H9 (cell line): ENCODE results near the gene NXT1. TPM values are rescaled to one million over a fixed set of nuclear protein-coding genes. Genes with fewer than 3 reads are reported as not detected.

Experiments used
- DNase-seq: peaks from one replicate; pipeline ENCODE4 v3.0.0-alpha.2; 2017
- H2AFZ ChIP-seq: one replicate; pipeline ENCODE4 v1.6.1; 2013; ENCODE audit warnings: mild to moderate bottlenecking, low read length, control low read depth, moderate library complexity
- H2AK5ac ChIP-seq: 2 replicates; pipeline ENCODE4 v1.6.1; 2013; ENCODE audit warnings: low read length, control low read depth, mixed read lengths; ENCODE audit not compliant: insufficient read length
- H2BK120ac ChIP-seq: one replicate; pipeline ENCODE4 v1.6.1; 2013; ENCODE audit warnings: low read depth, mild to moderate bottlenecking, low read length, control low read depth, inconsistent platforms; ENCODE audit not compliant: poor library complexity, severe bottlenecking
- H2BK12ac ChIP-seq: 2 replicates; pipeline ENCODE4 v1.6.1; 2013; ENCODE audit warnings: low read length, control low read depth, mixed read lengths, low read depth; ENCODE audit not compliant: insufficient read length
- H2BK15ac ChIP-seq: 2 replicates; pipeline ENCODE4 v1.6.1; 2013; ENCODE audit warnings: low read depth, low read length, control low read depth
- H2BK20ac ChIP-seq: one replicate; pipeline ENCODE4 v1.6.1; 2013; ENCODE audit warnings: low read depth, mild to moderate bottlenecking, low read length, control low read depth, inconsistent platforms; ENCODE audit not compliant: poor library complexity, severe bottlenecking
- H2BK5ac ChIP-seq: 2 replicates; pipeline ENCODE4 v1.6.1; 2013; ENCODE audit warnings: low read length, control low read depth, mixed read lengths; ENCODE audit not compliant: insufficient read length
- H3K14ac ChIP-seq: 2 replicates; pipeline ENCODE4 v1.6.1; 2013; ENCODE audit warnings: low read length, control low read depth; ENCODE audit not compliant: insufficient read depth
- H3K18ac ChIP-seq: 2 replicates; pipeline ENCODE4 v1.6.1; 2013; ENCODE audit warnings: low read depth, mild to moderate bottlenecking, mixed read lengths, low read length, control low read depth; ENCODE audit not compliant: insufficient read length
- H3K23ac ChIP-seq: 2 replicates; pipeline ENCODE4 v1.6.1; 2013; ENCODE audit warnings: low read length, control low read depth, mixed read lengths, low read depth; ENCODE audit not compliant: insufficient read length
- H3K23me2 ChIP-seq: 2 replicates; pipeline ENCODE4 v1.6.1; 2013; ENCODE audit warnings: low read depth, mild to moderate bottlenecking, mixed read lengths, low read length, control low read depth; ENCODE audit not compliant: insufficient read length, poor library complexity, severe bottlenecking
- H3K27ac ChIP-seq: 2 replicates; pipeline ENCODE4 v1.5.1; 2013; ENCODE audit warnings: low read length, control low read depth, mixed read lengths, low read depth; ENCODE audit not compliant: insufficient read length
- H3K27me3 ChIP-seq: 2 replicates; pipeline ENCODE4 v1.6.1; 2013; ENCODE audit warnings: low read length, control low read depth, inconsistent platforms; ENCODE audit not compliant: insufficient read depth
- H3K4ac ChIP-seq: 2 replicates; pipeline ENCODE4 v1.6.1; 2013; ENCODE audit warnings: low read depth, mild to moderate bottlenecking, control low read depth, inconsistent platforms, low read length, moderate library complexity
- H3K4me1 ChIP-seq: 2 replicates; pipeline ENCODE4 v1.6.1; 2013; ENCODE audit warnings: low read length, control low read depth, inconsistent platforms; ENCODE audit not compliant: insufficient read depth
- H3K4me2 ChIP-seq: 2 replicates; pipeline ENCODE4 v1.6.1; 2013; ENCODE audit warnings: low read length, control low read depth, mixed read lengths; ENCODE audit not compliant: insufficient read length, insufficient read depth
- H3K56ac ChIP-seq: 2 replicates; pipeline ENCODE4 v1.6.1; 2013; ENCODE audit warnings: low read depth, mild to moderate bottlenecking, mixed read lengths, low read length, control low read depth; ENCODE audit not compliant: insufficient read length
- H3K79me1 ChIP-seq: 2 replicates; pipeline ENCODE4 v1.6.1; 2013; ENCODE audit warnings: low read depth, mild to moderate bottlenecking, moderate library complexity, low read length, control low read depth, inconsistent platforms; ENCODE audit not compliant: insufficient read depth, poor library complexity, severe bottlenecking
- H3K79me2 ChIP-seq: 2 replicates; pipeline ENCODE4 v1.6.1; 2013; ENCODE audit warnings: low read length, control low read depth, inconsistent platforms; ENCODE audit not compliant: insufficient read depth
- H3K9ac ChIP-seq: 2 replicates; pipeline ENCODE4 v1.6.1; 2013; ENCODE audit warnings: low read length, control low read depth, mixed read lengths; ENCODE audit not compliant: insufficient read length; ENCODE audit errors: extremely low read depth
- H3K9me3 ChIP-seq: one replicate; pipeline ENCODE4 v1.6.1; 2013; ENCODE audit warnings: low read depth, low read length, inconsistent platforms; ENCODE audit not compliant: control insufficient read depth
- H3T11ph ChIP-seq: one replicate; pipeline ENCODE4 v1.6.1; 2013; ENCODE audit warnings: mild to moderate bottlenecking, low read length, control low read depth, inconsistent platforms
- H4K20me1 ChIP-seq: one replicate; pipeline ENCODE4 v1.6.1; 2013; ENCODE audit not compliant: control insufficient read depth, insufficient read length, insufficient read depth
- H4K5ac ChIP-seq: 2 replicates; pipeline ENCODE4 v1.6.1; 2013; ENCODE audit warnings: low read depth, mild to moderate bottlenecking, mixed read lengths, low read length, control low read depth; ENCODE audit not compliant: insufficient read length
- H4K8ac ChIP-seq: replicated peaks from 2 replicates; pipeline ENCODE4 v1.6.1; 2013; ENCODE audit warnings: low read length, control low read depth, mixed read lengths, low read depth; ENCODE audit not compliant: insufficient read length
- H4K91ac ChIP-seq: 2 replicates; pipeline ENCODE4 v1.6.1; 2013; ENCODE audit warnings: low read depth, mild to moderate bottlenecking, moderate library complexity, mixed read lengths, low read length, control low read depth; ENCODE audit not compliant: insufficient read length
- H3K27ac Mint-ChIP-seq, 3 experiments: 2 replicates in 2 of 3; 3 replicates in 1 of 3; pipeline ENCODE4 v1.8.0; 2020 to 2021; ENCODE audit warnings: mixed read lengths in 3 of 3, mild to moderate bottlenecking in 1 of 3, moderate library complexity in 1 of 3
- H3K27me3 Mint-ChIP-seq: 2 replicates; pipeline ENCODE4 v1.8.0; 2021; ENCODE audit warnings: low read depth, mild to moderate bottlenecking, moderate library complexity, mixed read lengths
- H3K36me3 Mint-ChIP-seq, 3 experiments: 2 replicates in 2 of 3; 3 replicates in 1 of 3; pipeline ENCODE4 v1.8.0; 2020 to 2021; ENCODE audit warnings: low read depth in 3 of 3, mixed read lengths in 3 of 3; ENCODE audit not compliant: insufficient read depth in 1 of 3
- H3K4me1 Mint-ChIP-seq, 2 experiments: 2 replicates each; pipeline ENCODE4 v1.8.0; 2020; ENCODE audit warnings: mixed read lengths in 2 of 2
- H3K4me3 Mint-ChIP-seq, 2 experiments: 2 replicates in 1 of 2; 3 replicates in 1 of 2; pipeline ENCODE4 v1.8.0; 2020 to 2021; ENCODE audit warnings: mild to moderate bottlenecking in 2 of 2, mixed read lengths in 2 of 2, moderate library complexity in 1 of 2
- H3K9me3 Mint-ChIP-seq, 2 experiments: 2 replicates in 1 of 2; 3 replicates in 1 of 2; pipeline ENCODE4 v1.8.0; 2020; ENCODE audit warnings: mild to moderate bottlenecking in 2 of 2, mixed read lengths in 2 of 2, moderate library complexity in 1 of 2
- WGBS: extraction: QIAGEN DNeasy Blood & Tissue Kit; methylation state at CpG from one replicate; pipeline ENCODE4 v1.1.7; 2013; ENCODE audit warnings: missing lambda C conversion rate, low lambda C conversion rate, mixed read lengths; ENCODE audit not compliant: insufficient read length; ENCODE audit errors: extremely low coverage; 5-methylcytosine and 5-hydroxymethylcytosine counted together
- total RNA-seq: library from RNA; stranded (reverse); gene quantifications from 2 replicates; pipeline ENCODE4 v1.2.1, GENCODE V29; 2021
- TF ChIP-seq, protein P1 (sequence below): fragments of 200-600 bp; sonication (generic); conservative IDR thresholded peaks from 3 replicates; pipeline ENCODE4 v1.8.0; 2021; ENCODE audit warnings: antibody characterized with exemption, mild to moderate bottlenecking

NXT1 gene
- total RNA-seq, 1 experiment from 2014 or later, result 25.5 TPM

DNA sequence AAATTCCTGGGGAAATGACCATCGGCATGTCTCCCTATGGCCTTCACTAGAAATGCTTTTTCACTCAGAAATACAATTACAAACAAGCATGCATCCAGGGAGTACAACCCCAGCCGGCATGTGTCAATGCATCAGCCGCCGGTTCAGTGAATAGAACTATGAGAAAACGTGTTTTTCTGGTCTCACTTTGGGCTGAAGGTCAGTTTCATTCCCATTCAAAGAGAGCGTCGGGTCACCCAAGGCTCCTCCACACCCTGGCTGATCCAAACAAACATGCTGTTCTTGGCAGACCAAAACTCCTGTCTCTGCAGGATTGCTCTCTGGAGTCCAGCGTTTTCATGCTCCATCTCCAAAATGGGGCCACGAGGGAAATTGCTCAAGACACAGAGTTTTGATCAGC lies 35.5 kb upstream of the NXT1 start:
- TF ChIP-seq, protein P1, sequence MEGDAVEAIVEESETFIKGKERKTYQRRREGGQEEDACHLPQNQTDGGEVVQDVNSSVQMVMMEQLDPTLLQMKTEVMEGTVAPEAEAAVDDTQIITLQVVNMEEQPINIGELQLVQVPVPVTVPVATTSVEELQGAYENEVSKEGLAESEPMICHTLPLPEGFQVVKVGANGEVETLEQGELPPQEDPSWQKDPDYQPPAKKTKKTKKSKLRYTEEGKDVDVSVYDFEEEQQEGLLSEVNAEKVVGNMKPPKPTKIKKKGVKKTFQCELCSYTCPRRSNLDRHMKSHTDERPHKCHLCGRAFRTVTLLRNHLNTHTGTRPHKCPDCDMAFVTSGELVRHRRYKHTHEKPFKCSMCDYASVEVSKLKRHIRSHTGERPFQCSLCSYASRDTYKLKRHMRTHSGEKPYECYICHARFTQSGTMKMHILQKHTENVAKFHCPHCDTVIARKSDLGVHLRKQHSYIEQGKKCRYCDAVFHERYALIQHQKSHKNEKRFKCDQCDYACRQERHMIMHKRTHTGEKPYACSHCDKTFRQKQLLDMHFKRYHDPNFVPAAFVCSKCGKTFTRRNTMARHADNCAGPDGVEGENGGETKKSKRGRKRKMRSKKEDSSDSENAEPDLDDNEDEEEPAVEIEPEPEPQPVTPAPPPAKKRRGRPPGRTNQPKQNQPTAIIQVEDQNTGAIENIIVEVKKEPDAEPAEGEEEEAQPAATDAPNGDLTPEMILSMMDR, result no peak
- no peaks in the 10 kb centered on the region; a peak in 1 of 5 replicates for H3K9me3 Mint-ChIP-seq
- no peak overlapping the region for H3K4ac ChIP-seq
- no peak overlapping the region for H3K18ac ChIP-seq
- H3K4me1 Mint-ChIP-seq, result no peaks in the 10 kb centered on the region
- no peaks in the 10 kb centered on the region for H3K4me1 ChIP-seq
- H3K79me1 ChIP-seq, result no peaks in the 10 kb centered on the region
- H3K27me3 ChIP-seq, result no peaks in the 10 kb centered on the region
- no peak overlapping the region for H2BK120ac ChIP-seq
- H4K20me1 ChIP-seq, result no peaks in the 10 kb centered on the region
- H3K9me3 ChIP-seq, result no peaks in the 10 kb centered on the region
- no peak overlapping the region for H3K56ac ChIP-seq
- H3K79me2 ChIP-seq, result no peaks in the 10 kb centered on the region
- no peak overlapping the region for H2BK12ac ChIP-seq
- H3K36me3 Mint-ChIP-seq, result no peaks in the 10 kb centered on the region
- H3K9ac ChIP-seq, result no peak overlapping the region
- no peak overlapping the region for H4K8ac ChIP-seq
- no CpG with 5 or more reads among the region's 9 CpGs for WGBS
- H3K27me3 Mint-ChIP-seq, result peaks cover 24% of the 10 kb centered on the region
- no peak overlapping the region for H3K14ac ChIP-seq
- H2AFZ ChIP-seq, result no peak overlapping the region
- H3T11ph ChIP-seq, result no peak overlapping the region
- H2BK20ac ChIP-seq, result no peak overlapping the region
- H2BK5ac ChIP-seq, result no peak overlapping the region
- DNase-seq, result no peak
- no peak overlapping the region for H3K23ac ChIP-seq
- no peaks in the 10 kb centered on the region for H3K23me2 ChIP-seq
- H3K27ac ChIP-seq, result no peak overlapping the region
- H3K4me2 ChIP-seq, result no peak overlapping the region
- no peak overlapping the region for H4K91ac ChIP-seq
- no peak overlapping the region for H2BK15ac ChIP-seq
- no peak overlapping the region for H3K27ac Mint-ChIP-seq
- H2AK5ac ChIP-seq, result no peak overlapping the region
- H4K5ac ChIP-seq, result no peak overlapping the region
- H3K4me3 Mint-ChIP-seq, result no peak overlapping the region
